ENCODE measurements around the gene SMIM38. TPM values are rescaled to one million over a fixed set of nuclear protein-coding genes. Genes with fewer than 3 reads are reported as not detected.

SMIM38 gene
- total RNA-seq, 4 donors from 2014 or later: 2.9 to 10.1 TPM; not detected in 2

- WGBS, 2 donors (ENCODE audit: low coverage in 1 of 2): 81% methylated on average over 12 of the region's 12 CpGs; no CpG with 5 or more reads in 1 of the 2 donors
- TF ChIP-seq EP300 (IDR thresholded peaks at IDR 0.05; ENCODE audit: low read depth) (no peak), POLR2AphosphoS5 (IDR thresholded peaks at IDR 0.05) (no peak), POLR2A (IDR thresholded peaks at IDR 0.05) (no peak), CTCF (IDR thresholded peaks at IDR 0.05) (no peak)
- H3K27me3 ChIP-seq: no peaks in the 10 kb centered on the region
- no peak overlapping the region for H3K4me3 ChIP-seq
- intact Hi-C loops (cut with DNase I; ENCODE audit: low total_unique reads) (no loop called here), in situ Hi-C loops (cut with MboI; ENCODE audit: low pct_ligation_motif_present in 1 of 4, low pct_unique_long_range_greater_than_20kb in 1 of 4, low sequenced_read_pairs in 3 of 4) (loop anchor here in 2 of 4 donors (10.0 to 25.0 kb wide), 2 partner anchors 111 to 529 kb away; no protein-coding TSS in a partner anchor)
- H3K4me1 ChIP-seq: peaks cover 17 to 20% (median 19%) of the 10 kb centered on the region in 4 donors
- no peaks in the 10 kb centered on the region for H3K9me3 ChIP-seq
- no peak for DNase-seq
- H3K36me3 ChIP-seq: no peaks in the 10 kb centered on the region
- no peak overlapping the region for H3K27ac ChIP-seq
Observed at GRCh38 chr11:69126286-69126685, 29.4 kb upstream of the SMIM38 start.

- Histone ChIP-seq H3K36me3 (no peaks in the 10 kb centered on the region), H3K9me3 (no peaks in the 10 kb centered on the region), H3K27ac (no peak overlapping the region), H3K27me3 (no peaks in the 10 kb centered on the region), H3K4me1 (peaks cover 15 to 20% (median 18%) of the 10 kb centered on the region in 4 donors), H3K4me3 (no peak overlapping the region)
- DNase-seq: no peak
- TF ChIP-seq POLR2A (IDR thresholded peaks at IDR 0.05) (no peak), EP300 (IDR thresholded peaks at IDR 0.05; ENCODE audit: low read depth) (no peak), CTCF (IDR thresholded peaks at IDR 0.05) (no peak), POLR2AphosphoS5 (IDR thresholded peaks at IDR 0.05) (no peak)
- intact Hi-C loops (cut with DNase I; ENCODE audit: low total_unique reads): no loop called here
- 92% methylated on average over 19 of the region's 26 CpGs; no CpG with 5 or more reads in 1 of the 2 donors for WGBS, 2 donors (ENCODE audit: low coverage in 1 of 2)
- in situ Hi-C loops (cut with MboI; ENCODE audit: low pct_ligation_motif_present in 1 of 4, low pct_unique_long_range_greater_than_20kb in 1 of 4, low sequenced_read_pairs in 3 of 4): loop anchor here in 2 of 4 donors (10.0 to 25.0 kb wide), 2 partner anchors 110 to 528 kb away; no protein-coding TSS in a partner anchor
Observed at GRCh38 chr11:69127081-69127850, 28.5 kb upstream of the SMIM38 start.

- Histone ChIP-seq H3K4me3 (no peak overlapping the region), H3K27ac (no peak overlapping the region), H3K36me3 (no peaks in the 10 kb centered on the region), H3K27me3 (no peaks in the 10 kb centered on the region), H3K4me1 (peaks cover 9 to 14% (median 12%) of the 10 kb centered on the region in 4 donors), H3K9me3 (no peaks in the 10 kb centered on the region)
- in situ Hi-C loops (cut with MboI; ENCODE audit: low pct_ligation_motif_present in 1 of 4, low pct_unique_long_range_greater_than_20kb in 1 of 4, low sequenced_read_pairs in 3 of 4): loop anchor here in 2 of 4 donors (10.0 to 25.0 kb wide), 2 partner anchors 109 to 527 kb away; no protein-coding TSS in a partner anchor
- no peak for DNase-seq
- WGBS, 2 donors (ENCODE audit: low coverage in 1 of 2): 83 to 88% methylated on average over 1 of the region's 1 CpG
- TF ChIP-seq EP300 (IDR thresholded peaks at IDR 0.05; ENCODE audit: low read depth) (no peak), CTCF (IDR thresholded peaks at IDR 0.05) (no peak), POLR2AphosphoS5 (IDR thresholded peaks at IDR 0.05) (no peak), POLR2A (IDR thresholded peaks at IDR 0.05) (no peak)
- intact Hi-C loops (cut with DNase I; ENCODE audit: low total_unique reads): no loop called here
Observed at GRCh38 chr11:69127884-69128283, 27.9 kb upstream of the SMIM38 start.

GRCh38 chr11:69129053-69129452 lies 26.7 kb upstream of the SMIM38 start:
- Histone ChIP-seq H3K27me3 (no peaks in the 10 kb centered on the region), H3K4me1 (peaks cover 0 to 4% (median 2%) of the 10 kb centered on the region in 4 donors), H3K4me3 (no peak overlapping the region), H3K9me3 (no peaks in the 10 kb centered on the region), H3K36me3 (no peaks in the 10 kb centered on the region), H3K27ac (no peak overlapping the region)
- in situ Hi-C loops (cut with MboI; ENCODE audit: low pct_ligation_motif_present in 1 of 4, low pct_unique_long_range_greater_than_20kb in 1 of 4, low sequenced_read_pairs in 3 of 4): loop anchor here in 2 of 4 donors (10.0 to 25.0 kb wide), 2 partner anchors 108 to 526 kb away; no protein-coding TSS in a partner anchor
- intact Hi-C loops (cut with DNase I; ENCODE audit: low total_unique reads): no loop called here
- DNase-seq: no peak
- TF ChIP-seq EP300 (IDR thresholded peaks at IDR 0.05; ENCODE audit: low read depth) (no peak), CTCF (IDR thresholded peaks at IDR 0.05) (no peak), POLR2AphosphoS5 (IDR thresholded peaks at IDR 0.05) (no peak), POLR2A (IDR thresholded peaks at IDR 0.05) (no peak)
- WGBS, 2 donors (ENCODE audit: low coverage in 1 of 2): 87 to 95% methylated on average over 2 of the region's 2 CpGs
